ENCODE data around the gene FBN2. TPM values are rescaled to one million over a fixed set of nuclear protein-coding genes. Genes with fewer than 3 reads are reported as not detected.
A peak's percentile ranks its signal among the peaks of the same experiment; 100 is the strongest.
"Not testable (repeated sequence)": the region's sequence is repeated elsewhere in the genome, so short reads cannot be mapped to it uniquely, and the experiment has no call there.

Gene FBN2
- total RNA-seq, 1 experiment from 2014 or later, result 0.31 TPM

DNA sequence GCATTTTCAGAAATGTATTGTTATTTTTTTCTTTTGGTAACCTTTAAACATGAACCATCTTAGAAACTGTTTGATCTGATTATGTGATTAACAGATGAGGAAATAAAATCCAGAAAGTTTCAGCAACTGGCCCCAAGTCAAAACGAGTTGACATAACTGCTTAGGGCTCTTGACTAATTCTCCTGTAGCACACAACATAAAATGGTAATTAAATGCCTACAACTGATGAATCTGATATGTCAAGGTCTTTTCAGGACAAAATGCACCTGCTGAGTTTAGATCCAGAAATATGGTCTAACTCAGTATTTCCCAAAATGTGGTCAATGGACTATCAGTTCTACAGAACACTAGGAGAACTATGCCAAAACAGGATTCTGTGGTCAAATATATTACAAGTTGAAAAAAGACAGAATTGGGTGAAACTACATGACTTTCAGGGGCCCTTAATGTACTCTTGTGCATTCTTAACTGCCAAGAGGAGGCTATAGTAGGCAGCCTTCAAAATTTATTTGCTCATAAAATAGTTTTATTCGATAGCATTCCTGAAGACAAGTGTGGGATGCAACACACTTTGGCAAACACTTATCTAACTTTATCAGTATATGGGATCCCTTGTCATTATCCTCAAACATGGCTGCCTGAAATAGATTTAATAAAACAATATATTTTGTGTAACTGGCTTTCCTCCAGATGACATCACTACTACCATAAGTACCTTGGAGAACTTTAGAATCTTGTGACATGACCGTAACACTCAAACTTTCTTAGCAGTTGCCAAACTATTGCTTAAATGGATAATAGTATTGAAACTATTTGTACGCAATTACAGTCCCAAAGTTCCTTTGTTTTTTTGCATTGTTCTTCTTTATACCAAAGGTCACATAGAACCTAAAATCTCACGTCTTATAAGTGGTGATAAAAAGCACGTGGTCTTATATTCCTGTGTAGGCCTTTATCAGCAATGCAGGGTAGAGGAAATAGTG, 59.4 kb downstream of the FBN2 start:
- no peak for DNase-seq (ENCODE audit: low spot score)

DNA sequence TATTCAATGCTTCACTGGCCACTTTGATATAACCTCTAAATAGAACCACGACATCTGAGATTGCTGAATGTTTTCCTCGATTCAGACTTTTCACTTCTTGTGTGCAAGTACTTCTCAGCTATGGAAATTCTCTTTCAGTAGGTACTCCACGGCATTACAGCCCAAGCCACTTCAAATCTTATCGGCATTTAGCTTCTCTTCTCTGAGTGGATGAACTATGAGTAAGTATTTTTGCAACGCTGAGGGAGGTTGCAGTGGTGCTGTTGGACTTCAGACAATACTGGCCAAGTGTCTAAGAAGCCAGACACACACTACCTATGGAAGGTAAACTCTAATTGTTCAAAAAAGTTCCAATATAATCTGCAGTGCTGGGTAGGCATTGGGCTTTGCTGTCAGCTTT, 60.1 kb downstream of the FBN2 start:
- DNase-seq (ENCODE audit: low spot score), result no peak

DNA sequence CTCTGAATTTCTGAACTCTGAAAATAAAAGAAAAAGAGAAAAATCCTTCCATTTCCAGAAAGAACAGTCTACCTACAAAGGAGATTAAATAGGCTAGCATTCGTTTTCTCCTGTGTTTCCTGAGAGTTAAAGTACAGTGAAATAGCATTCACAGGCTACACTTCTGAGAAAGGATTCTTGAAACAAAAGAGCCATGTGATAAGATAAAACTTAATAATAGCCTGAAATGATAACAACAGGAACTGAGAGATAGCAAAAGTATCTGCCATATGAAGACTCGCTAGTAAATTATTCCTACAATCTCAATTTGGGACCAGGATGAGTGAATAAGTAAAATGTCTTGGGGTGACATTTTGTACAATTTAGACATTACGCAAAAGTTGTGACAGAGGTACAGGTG, 62.4 kb downstream of the FBN2 start:
- no peak for DNase-seq (ENCODE audit: low spot score)

DNA sequence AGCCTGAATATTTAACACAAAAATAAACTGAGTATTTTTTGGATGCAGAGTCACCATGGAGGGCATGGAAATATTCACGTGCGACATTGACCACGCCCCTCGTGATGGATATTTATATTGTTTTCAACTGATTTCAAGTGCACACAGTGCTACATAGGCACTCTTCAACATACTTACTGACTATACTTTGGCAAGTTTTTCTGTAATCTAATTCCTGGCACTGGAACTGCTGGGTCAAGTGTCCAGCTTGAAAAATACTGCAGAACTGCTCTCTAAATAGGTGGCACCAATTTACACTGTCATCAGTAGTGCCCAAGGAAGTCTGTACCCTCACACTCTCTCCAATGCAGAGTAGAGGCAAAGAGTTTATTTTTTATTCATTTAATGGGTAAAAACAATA, 65.1 kb downstream of the FBN2 start:
- DNase-seq (ENCODE audit: low spot score), result no peak

DNA sequence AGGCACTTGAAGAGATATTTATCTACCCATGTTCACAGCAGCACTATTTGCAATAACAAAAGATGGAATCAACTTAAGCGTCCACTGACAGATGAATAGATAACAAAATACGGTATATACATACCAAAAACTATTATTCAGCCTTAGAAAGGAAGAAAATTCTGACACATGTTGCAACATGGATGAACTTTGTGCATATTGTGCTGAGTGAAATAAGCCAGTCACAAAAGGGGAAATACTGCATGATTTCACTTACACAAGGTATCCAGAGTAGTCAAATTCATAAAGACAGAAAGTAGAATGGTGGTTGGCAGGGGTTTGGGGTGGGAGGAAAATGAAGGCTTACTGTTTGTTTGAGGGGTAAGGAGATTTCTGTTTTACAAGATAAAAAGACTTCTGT, 66.0 kb downstream of the FBN2 start:
- no peak for DNase-seq (ENCODE audit: low spot score)

DNA sequence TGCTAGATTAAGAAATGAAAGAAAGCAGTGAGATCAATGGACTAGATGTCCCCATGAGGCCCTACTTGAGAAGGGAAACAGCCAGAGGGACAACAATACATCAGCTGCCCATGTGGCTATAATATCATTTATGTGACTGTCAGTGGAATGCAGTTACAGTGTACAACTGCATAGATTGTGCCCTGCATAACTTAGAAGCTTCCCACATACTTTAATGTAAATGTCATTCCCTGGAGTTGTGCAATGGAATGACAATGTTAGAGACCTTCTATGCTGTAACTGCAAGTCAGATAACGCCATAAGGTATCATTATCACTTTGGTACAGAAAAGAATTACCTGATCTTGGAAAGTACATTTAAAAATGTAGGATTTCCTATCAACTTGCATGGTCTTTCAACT, 67.4 kb downstream of the FBN2 start:
- DNase-seq (ENCODE audit: low spot score), result no peak

DNA sequence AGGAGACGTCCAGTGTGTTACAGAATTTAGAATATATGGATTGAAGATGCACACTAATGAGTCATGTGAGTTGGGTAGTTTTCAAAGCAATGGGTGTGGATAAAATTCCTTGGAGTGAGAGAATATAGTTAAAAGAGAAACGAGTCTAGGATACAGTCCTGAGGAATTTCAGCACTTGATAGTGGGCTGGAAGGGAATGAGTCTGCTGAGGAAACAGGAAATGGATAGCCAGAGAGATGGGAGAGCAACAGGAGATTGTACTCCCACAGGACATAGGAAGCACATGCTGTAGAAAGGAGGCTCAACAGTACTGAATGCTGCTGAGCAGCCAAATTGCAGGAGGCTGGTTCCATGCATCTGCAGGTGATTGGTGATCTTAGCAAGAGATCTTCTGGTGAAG, 68.1 kb downstream of the FBN2 start:
- DNase-seq (ENCODE audit: low spot score), result no peak

DNA sequence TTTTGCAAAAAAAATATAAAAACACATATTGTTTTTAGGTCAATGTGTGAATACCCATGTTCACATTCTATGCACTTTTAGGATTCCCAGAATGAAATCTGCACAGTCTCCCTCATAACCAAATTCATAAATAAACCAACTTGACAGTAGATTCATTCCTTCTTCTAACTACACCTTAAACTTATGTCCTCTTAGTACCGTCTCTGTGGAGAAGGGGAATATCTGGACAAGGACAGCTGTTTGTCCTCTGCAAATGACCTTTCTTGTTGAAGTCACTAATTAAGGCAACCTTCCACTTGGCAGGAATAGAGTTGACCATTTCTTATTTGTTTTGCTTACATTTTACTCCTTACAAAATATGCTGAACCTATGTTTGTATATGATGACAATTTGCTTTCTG, 71.1 kb downstream of the FBN2 start:
- no peak for DNase-seq (ENCODE audit: low spot score)

DNA sequence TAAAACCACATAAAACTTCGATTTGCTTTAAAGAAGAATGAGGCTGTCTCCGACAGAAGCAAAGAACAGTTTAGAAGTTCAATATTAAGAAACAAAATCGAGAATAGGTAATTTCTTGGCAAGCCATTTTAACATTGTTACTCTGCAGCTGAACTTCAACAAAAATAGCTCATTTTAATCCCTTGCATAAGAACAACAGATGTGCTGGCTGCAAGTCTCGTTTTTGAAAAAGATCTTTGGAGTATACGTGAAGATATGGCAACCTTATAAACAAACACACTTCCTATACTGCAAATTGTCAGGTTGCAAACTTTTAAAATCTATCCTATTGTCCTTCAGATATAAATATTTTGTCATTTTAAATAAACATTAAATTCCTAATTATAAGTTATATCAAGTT, 71.5 kb downstream of the FBN2 start:
- DNase-seq (ENCODE audit: low spot score), result no peak

DNA sequence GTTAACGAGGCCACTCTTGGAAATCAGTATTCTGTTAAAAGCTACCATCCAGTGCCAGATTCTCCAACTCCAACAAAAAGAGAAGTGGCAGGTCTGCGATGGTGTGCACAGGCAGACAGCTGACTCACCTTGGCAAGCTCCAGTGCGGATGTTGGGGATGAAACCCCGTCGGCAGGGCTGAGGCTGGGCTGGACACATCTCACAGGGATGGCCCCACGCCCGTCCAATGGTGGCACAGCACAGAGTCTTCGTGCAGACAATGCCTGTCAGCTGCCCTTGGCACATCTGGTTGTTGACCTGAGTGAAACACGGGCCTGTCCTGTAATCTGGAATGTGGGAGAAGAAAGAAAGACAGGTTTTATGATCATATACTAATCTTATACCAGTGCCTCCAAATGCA, 73.4 kb downstream of the FBN2 start:
- DNase-seq (ENCODE audit: low spot score), result no peak

DNA sequence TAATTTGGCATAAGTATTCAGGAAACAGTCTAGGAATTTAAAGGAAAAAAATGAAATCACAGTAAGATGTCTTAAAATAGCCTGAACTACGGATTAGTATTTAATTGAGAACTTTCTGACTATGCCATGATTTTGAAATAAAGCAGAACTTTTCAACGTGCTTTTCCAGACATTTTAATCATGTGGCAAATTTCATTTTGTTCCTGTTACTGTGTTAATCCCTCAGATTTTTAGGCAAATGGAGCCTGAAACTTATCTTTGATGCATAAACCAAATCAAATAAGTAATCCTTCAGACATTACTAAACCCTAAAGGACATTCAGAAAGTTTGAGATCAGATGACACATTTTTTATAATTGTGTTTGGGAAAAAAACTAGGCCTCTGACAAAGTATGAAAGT, 75.7 kb downstream of the FBN2 start:
- DNase-seq (ENCODE audit: low spot score), result no peak

DNA sequence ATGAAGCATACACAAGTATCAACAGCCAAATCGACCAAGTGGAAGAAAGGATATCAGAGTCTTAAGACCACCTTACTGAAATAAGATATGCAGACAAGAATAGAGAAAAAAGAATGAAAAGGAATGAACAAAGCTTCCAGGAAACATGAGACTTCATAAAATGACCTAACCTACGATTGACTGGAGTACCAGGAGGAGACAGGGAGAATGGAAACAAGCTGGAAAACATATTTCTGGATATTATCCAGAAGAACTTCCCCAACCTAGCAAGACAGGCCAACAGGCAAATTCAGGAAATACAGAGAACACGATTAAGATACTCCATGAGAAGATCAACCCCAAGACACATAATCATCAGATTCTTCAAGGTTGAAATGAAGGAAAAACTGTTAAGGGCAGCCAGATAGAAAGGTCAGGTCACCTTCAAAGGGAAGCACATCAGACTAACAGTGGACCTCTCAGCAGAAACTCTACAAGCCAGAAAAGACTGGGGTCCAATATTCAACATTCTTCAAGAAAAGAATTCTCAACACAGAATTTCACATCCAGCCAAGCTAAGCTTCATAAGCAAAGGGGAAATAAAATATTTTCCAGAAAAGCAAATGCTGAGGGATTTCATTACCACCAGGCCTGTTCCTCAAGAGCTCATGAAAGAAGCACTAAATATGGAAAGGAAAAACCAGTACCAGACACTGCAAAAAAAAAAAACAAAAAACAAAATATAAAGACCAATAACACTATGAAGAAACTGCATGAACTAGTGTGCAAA, 80.7 kb downstream of the FBN2 start:
- not testable (repeated sequence) for DNase-seq (ENCODE audit: low spot score)

DNA sequence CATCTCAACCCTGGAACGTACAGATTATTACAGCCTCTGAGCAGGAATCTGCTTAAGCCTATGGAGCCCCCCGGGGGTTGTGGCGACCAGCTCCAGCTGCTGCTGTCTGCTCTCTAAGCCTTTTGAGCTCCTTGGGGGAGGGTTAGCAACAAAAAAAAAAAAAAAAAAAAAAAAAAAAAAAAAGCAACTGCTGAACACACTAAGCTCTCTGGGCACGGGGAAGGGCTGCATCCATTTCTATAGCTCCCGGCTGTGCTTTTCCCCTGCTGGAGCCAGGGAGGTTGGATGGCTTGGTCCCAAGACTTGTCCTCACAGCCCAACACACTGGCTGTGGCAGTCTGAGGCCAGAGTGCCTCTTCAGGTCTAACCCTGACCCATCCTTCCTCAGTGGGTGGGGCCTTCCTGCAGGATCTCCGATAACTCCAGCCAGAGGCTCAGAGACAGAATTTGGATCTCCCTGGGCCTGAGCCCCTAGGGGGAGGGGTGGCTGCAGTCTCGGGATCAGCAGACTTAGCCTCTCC, 82.1 kb downstream of the FBN2 start:
- DNase-seq (ENCODE audit: low spot score), result no peak

DNA sequence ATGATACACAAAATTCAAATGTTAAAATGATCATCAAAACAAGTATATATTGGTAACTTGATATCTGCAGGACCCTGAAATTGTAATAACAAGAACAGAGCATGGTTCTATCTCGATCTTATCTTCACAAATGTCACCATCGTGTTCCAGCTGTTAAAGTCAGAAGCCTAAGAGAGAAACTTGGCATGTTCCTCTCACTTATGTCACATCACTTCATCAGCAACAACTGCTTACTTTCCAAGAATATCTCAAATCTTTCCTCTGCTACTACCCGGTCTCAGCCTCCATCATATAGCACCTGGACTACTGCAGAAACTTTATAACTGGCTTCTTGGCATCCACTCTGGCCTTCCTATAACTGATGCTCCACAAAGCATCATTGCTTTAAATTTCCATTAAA, 84.9 kb downstream of the FBN2 start:
- DNase-seq (ENCODE audit: low spot score), result no peak

DNA sequence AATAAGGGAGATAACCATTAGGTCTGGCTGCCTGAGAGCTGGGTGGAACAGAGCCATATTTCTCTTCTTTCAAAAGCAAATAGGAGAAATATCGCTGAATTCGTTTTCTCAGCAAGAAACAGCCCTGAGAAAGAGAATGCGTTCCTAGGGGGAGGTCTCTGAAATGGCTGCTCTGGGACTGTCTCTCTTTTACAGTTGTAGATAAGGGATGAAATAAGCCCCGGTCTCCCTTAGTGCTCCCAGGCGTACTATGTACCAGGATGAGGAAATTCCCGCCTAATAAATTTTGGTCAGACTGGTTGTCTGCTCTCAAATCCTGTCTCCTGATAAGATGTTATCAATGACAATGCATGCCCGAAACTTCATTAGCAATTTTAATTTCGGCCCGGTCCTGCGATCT, 90.8 kb downstream of the FBN2 start:
- not testable (repeated sequence) for DNase-seq (ENCODE audit: low spot score)

DNA sequence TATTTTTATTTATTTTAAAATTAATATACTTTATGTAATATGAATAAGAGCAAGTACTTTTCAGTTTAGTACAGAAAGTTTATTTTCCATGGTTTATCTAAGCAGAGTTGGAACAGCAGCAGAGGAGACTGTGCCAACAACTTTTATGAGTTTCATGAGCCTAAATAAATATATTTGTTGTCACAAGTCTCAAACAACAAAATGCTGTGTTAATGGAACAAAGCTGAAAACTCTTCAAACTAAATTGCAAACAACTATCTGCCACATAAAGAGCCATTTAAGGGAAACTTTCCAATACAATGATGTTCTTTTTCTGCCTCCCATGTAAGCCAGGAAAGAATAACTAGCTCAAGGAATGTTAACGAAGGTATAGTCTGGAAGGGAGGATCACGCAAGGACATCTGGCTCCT, 96.1 kb downstream of the FBN2 start:
- no peak for DNase-seq (ENCODE audit: low spot score)

DNA sequence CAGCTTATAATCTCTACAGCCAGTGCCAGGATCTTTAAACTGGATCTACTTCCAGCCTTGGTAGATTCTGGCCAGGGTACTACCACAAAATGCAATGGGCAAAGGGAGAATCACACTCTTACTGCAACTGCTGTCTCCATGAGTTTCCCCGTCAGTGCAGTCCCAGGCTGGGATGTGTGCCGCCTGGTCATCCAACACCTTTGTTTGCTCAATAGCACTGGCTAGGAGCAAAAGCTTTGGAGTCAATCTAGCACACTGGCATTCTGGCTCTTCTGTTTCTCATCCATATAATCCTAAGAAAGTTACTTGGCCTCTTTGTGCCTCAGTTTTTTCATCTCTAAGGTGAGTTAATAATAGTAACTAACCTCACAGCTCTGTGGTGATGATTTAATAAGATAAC, 96.9 kb downstream of the FBN2 start:
- DNase-seq (ENCODE audit: low spot score), result no peak

DNA sequence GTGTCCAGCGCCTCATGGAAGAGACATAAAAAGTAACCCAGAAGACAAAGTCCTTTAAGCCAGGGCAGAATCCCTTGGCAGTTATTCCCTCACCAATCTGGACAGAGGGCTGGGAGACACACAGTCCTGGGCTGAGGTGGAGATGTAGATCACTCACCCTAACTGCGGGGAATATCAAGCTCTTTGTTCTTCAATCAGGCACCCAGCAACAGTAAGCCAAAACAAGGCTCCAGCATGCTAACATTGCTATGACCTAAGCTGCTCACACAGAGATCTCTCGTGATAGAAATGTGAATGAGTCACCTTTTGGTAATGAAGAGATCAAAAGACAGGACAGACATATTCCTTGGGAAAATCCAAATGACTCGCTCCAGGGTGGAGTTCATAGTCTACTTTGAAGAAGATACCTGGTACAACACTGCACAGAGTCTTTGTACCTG, 101.3 kb downstream of the FBN2 start:
- peak; percentile 52 for DNase-seq (ENCODE audit: low spot score)

DNA sequence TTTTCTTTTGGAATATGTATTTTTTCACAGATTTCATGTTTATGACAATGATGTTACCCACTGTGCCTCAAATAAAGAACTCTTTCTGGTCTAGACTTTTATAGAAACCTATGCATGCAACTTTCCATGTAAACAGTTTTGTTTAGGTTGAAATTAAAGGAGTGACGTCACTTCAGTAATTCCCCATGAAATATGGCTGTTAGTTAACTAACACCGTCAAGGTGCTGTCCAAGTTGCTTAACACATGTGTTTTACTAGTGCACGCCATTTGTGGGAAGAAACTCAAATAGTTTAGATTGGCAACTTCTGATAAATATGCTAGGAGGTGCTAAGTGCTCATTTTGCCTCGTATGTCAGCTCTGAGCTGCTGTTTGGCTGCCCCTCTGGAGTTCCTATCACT, 102.2 kb downstream of the FBN2 start:
- no peak for DNase-seq (ENCODE audit: low spot score)

DNA sequence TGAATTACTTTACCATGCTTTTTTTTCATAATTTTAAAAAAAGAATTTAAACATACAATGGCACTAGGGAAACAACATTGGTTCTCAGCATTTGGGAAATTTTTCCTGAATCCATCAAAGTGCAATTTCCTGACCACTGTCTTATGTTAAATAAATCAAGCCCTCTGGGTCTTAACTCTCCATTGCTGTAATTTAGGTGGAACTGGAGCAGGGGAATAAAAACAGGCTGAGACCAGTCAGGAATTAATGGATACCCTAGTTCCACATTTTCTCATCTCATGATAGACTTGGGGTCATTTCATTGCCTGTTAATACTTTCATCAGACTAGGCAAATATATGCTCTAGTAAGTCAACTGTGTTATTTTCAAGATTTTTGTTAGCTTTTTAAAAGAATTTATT, 103.1 kb downstream of the FBN2 start:
- DNase-seq (ENCODE audit: low spot score), result no peak

DNA sequence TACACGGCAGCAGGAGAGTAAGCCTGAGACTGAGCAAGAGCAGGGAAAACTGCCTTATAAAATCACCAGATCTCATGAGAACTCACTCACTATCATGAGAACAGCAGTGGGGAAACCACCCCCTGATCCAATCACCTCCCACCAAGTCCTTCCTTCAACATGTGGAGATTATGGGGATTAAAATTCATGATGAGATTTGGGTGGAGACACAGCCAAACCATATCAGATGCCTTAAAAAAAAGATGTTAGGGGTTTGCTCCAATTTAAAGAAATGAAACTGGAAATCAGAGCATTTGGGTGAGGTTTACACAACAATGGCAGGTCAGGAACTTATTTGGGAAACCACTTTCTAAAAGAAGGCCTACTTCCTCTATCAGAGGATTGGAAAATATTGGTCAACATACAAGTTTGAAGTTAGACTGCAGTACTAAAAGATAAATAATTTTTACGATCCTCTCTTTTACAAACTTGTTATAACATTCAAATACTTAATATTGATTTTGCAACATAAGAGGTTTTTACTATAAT, 105.1 kb downstream of the FBN2 start:
- DNase-seq (ENCODE audit: low spot score), result no peak

DNA sequence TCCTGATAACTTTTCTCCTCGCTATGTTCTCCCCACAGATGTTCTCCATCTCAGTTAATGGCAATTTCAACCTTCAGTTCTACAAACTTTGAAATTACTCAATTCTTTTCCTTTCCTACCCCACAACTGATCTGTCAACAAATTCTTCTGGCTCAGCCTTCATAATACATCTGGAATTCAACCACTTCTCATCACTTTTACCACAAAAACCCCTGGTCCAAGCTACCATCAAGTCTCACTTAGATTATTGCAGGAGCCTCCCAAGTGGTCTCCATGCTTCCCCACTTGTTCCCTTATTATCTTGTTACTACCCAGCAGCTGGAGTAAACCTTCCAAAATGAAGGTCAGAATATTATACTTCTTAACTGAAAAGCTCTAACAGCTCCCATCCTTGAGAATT, 110.1 kb downstream of the FBN2 start:
- no peak for DNase-seq (ENCODE audit: low spot score)

Measured in HT-29 (cell line).